GM21825 (cell line): Measurements from ENCODE around the gene WDR45.
"Not testable (repeated sequence)": the region's sequence is repeated elsewhere in the genome, so short reads cannot be mapped to it uniquely, and the experiment has no call there.

Experiments
- ATAC-seq: cut with Tn5 transposase; IDR thresholded peaks from one replicate; pipeline ENCODE4 v1.9.1; 2021; ENCODE audit warnings: mild to moderate bottlenecking, moderate library complexity; ENCODE audit not compliant: unreplicated experiment

Gene WDR45

GRCh38 chrX:49079489-49080428 lies at the start of gene WDR45:
Gene WDR45 (minus strand): TSS chrX:49079887. CDS start chrX:49078095, 1,792 bp downstream.
- peak; percentile 64 for ATAC-seq

GRCh38 chrX:49129427-49129826 lies 49.7 kb upstream of the WDR45 start:
- no peak for ATAC-seq

GRCh38 chrX:49127742-49128258 lies 48.1 kb upstream of the WDR45 start:
- not testable (repeated sequence) for ATAC-seq

- no peak for ATAC-seq
Observed at GRCh38 chrX:49122499-49122898, 42.8 kb upstream of the WDR45 start.

- no peak for ATAC-seq
Observed at GRCh38 chrX:49120091-49120490, 40.4 kb upstream of the WDR45 start.

- ATAC-seq: no peak
Observed at GRCh38 chrX:49117581-49117980, 37.9 kb upstream of the WDR45 start.

- no peak for ATAC-seq
Observed at GRCh38 chrX:49116716-49117115, 37.0 kb upstream of the WDR45 start.

- ATAC-seq: no peak
Observed at GRCh38 chrX:49116076-49116475, 36.4 kb upstream of the WDR45 start.

GRCh38 chrX:49111791-49112190 lies 32.1 kb upstream of the WDR45 start:
- ATAC-seq: no peak

- ATAC-seq: no peak
Observed at GRCh38 chrX:49110417-49110816, 30.7 kb upstream of the WDR45 start.

GRCh38 chrX:49108641-49109040 lies 29.0 kb upstream of the WDR45 start:
- no peak for ATAC-seq

- no peak for ATAC-seq
Observed at GRCh38 chrX:49106930-49107329, 27.2 kb upstream of the WDR45 start.

- ATAC-seq: no peak
Observed at GRCh38 chrX:49106296-49106695, 26.6 kb upstream of the WDR45 start.

GRCh38 chrX:49103637-49104036 lies 23.9 kb upstream of the WDR45 start:
- no peak for ATAC-seq

GRCh38 chrX:49102190-49102589 lies 22.5 kb upstream of the WDR45 start:
- no peak for ATAC-seq

- peak; percentile 8 for ATAC-seq
Observed at GRCh38 chrX:49101629-49101984, 21.9 kb upstream of the WDR45 start.

GRCh38 chrX:49100704-49101628 lies 21.3 kb upstream of the WDR45 start:
- peak; percentile 89 for ATAC-seq

- ATAC-seq: no peak
Observed at GRCh38 chrX:49096419-49096818, 16.7 kb upstream of the WDR45 start.

GRCh38 chrX:49089553-49089952 lies 9.9 kb upstream of the WDR45 start:
- ATAC-seq: no peak

GRCh38 chrX:49082271-49082871 lies 2.7 kb upstream of the WDR45 start:
- ATAC-seq: no peak

GRCh38 chrX:49077941-49078340 lies 1.7 kb downstream of the WDR45 start:
- no peak for ATAC-seq
